Gastrocnemius medialis (tissue), 4 donors: ENCODE results near the gene RTTN.

Source experiments
- POLR2A ChIP-seq, 2 donors: fragments of 450-650 bp; IDR thresholded peaks; one replicate each; pipeline ENCODE4 v1.6.1; 2017; ENCODE audit warnings: antibody characterized with exemption in 2 of 2, mild to moderate bottlenecking in 2 of 2, moderate library complexity in 2 of 2
- TF ChIP-seq, protein P1 (sequence below), 5 experiments: fragments of 450-650 bp in 3 of 5; fragments of 200-600 bp in 2 of 5; sonication (generic) in 2 of 5; IDR thresholded peaks in 4 of 5; conservative IDR thresholded peaks in 1 of 5; 1 replicate in 4 of 5; 2 replicates in 1 of 5; pipeline ENCODE4 v1.5.1; 2016 to 2019; ENCODE audit warnings: antibody characterized with exemption in 5 of 5, mild to moderate bottlenecking in 3 of 5, moderate library complexity in 3 of 5

DNA sequence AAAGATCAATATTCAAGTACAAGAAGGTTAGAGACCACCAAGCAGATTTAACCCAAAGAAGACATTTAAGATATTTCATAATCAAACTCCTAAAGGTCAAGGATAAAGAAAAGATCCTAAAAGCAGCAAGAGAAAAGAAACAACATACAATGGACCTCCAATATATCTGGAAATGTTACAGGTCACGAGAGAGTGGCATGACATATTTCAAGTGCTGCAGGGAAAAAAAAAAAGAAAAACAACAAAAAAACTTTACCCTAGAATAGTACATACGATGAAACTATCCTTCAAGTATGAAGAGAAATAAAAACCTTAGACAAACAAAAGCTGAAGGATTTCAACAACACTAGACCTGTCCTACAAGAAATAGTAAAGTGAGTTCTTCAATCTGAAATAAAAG lies 166.3 kb downstream of the RTTN start:
- TF ChIP-seq, protein P1, sequence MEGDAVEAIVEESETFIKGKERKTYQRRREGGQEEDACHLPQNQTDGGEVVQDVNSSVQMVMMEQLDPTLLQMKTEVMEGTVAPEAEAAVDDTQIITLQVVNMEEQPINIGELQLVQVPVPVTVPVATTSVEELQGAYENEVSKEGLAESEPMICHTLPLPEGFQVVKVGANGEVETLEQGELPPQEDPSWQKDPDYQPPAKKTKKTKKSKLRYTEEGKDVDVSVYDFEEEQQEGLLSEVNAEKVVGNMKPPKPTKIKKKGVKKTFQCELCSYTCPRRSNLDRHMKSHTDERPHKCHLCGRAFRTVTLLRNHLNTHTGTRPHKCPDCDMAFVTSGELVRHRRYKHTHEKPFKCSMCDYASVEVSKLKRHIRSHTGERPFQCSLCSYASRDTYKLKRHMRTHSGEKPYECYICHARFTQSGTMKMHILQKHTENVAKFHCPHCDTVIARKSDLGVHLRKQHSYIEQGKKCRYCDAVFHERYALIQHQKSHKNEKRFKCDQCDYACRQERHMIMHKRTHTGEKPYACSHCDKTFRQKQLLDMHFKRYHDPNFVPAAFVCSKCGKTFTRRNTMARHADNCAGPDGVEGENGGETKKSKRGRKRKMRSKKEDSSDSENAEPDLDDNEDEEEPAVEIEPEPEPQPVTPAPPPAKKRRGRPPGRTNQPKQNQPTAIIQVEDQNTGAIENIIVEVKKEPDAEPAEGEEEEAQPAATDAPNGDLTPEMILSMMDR (IDR thresholded peaks at IDR 0.05 in 4 of 5, conservative IDR thresholded peaks at IDR 0.05 in 1 of 5) = no peak
- no peak for TF ChIP-seq POLR2A (IDR thresholded peaks at IDR 0.05)
